NT2/D1 (cell line): ENCODE results near the gene CCDC159.

Experiments used
- SUZ12 ChIP-seq: IDR thresholded peaks from 2 replicates; pipeline ENCODE4 v1.6.1; 2011; ENCODE audit not compliant: insufficient read length, insufficient read depth; ENCODE audit errors: extremely low read depth
- YY1 ChIP-seq: IDR thresholded peaks from 2 replicates; pipeline ENCODE4 v1.6.1; 2011; ENCODE audit not compliant: insufficient read length, insufficient read depth
- ZNF274 ChIP-seq: IDR thresholded peaks from 2 replicates; pipeline ENCODE4 v1.6.1; 2011; ENCODE audit warnings: mild to moderate bottlenecking, low read depth, low read length

DNA sequence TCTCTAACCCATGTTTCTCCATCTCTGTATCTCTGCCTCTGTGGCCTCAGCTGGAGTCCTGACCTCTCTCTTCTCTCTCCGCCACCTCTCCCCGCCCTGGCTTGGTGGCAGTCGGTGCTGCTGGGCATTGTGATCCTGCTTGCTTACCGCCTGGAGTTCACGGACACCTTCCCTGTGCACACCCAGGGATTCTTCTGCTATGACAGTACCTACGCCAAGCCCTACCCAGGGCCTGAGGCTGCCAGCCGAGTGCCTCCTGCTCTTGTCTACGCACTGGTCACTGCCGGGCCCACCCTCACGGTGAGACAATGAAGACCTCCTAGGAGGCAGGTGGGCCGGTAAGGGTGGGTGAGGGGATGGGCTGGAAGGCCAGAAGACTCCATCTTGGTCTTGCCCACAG lies 13.1 kb downstream of the CCDC159 start:
- TF ChIP-seq SUZ12: no peak
- no peak for TF ChIP-seq ZNF274
- TF ChIP-seq YY1: no peak
